Heart left ventricle (tissue), 16 donors: Measurements from ENCODE around the gene KIF20B. TPM values are rescaled to one million over a fixed set of nuclear protein-coding genes. Genes with fewer than 3 reads are reported as not detected.

Source experiments
- ATAC-seq, 4 donors: fragments of 200-7000 bp; cut with Tn5 transposase; one replicate each; pipeline ENCODE4 v1.9.1; 2020 to 2022; ENCODE audit warnings: moderate library complexity in 4 of 4, mild to moderate bottlenecking in 3 of 4, moderate number of reproducible peaks in 1 of 4
- DNase-seq, 5 donors: peaks; one replicate each; pipeline ENCODE4 v3.0.0-alpha.2; 2020
- H3K27ac ChIP-seq, 12 donors: fragments of 200-600 bp; sonication (generic) in 4 of 12; one replicate each; pipeline versions ENCODE4 v1.5.0 to v1.8.0; 2016 to 2022; ENCODE audit warnings: mild to moderate bottlenecking in 2 of 12
- H3K27me3 ChIP-seq, 9 donors: fragments of 200-600 bp; sonication (generic) in 2 of 9; one replicate each; pipeline versions ENCODE4 v1.5.1 to v1.8.0; 2016 to 2022; ENCODE audit warnings: mild to moderate bottlenecking in 3 of 9
- H3K36me3 ChIP-seq, 9 donors: fragments of 200-600 bp; sonication (generic) in 2 of 9; one replicate each; pipeline versions ENCODE4 v1.5.0 to v1.8.0; 2018 to 2022; ENCODE audit warnings: mild to moderate bottlenecking in 2 of 9
- H3K4me1 ChIP-seq, 12 donors: fragments of 200-600 bp; sonication (generic) in 4 of 12; one replicate each; pipeline versions ENCODE4 v1.5.0 to v1.8.0; 2016 to 2022; ENCODE audit warnings: mild to moderate bottlenecking in 3 of 12
- H3K4me3 ChIP-seq, 12 donors: fragments of 200-600 bp; sonication (generic) in 4 of 12; one replicate each; pipeline versions ENCODE4 v1.5.0 to v1.8.0; 2017 to 2022; ENCODE audit warnings: mild to moderate bottlenecking in 9 of 12, moderate library complexity in 4 of 12
- H3K9me3 ChIP-seq, 12 donors: fragments of 200-600 bp; sonication (generic) in 4 of 12; one replicate each; pipeline versions ENCODE4 v1.5.0 to v1.8.0; 2016 to 2022; ENCODE audit warnings: mild to moderate bottlenecking in 1 of 12
- POLR2A ChIP-seq, 2 donors: fragments of 450-650 bp; IDR thresholded peaks; one replicate each; pipeline ENCODE4 v1.6.1; 2017; ENCODE audit warnings: antibody characterized with exemption in 2 of 2, mild to moderate bottlenecking in 2 of 2, moderate library complexity in 2 of 2
- WGBS, 4 donors: extraction: QIAGEN DNeasy Blood & Tissue Kit in 2 of 4; methylation state at CpG; one replicate each; pipeline versions ENCODE4 v1.1.5 to v1.1.7; 2013 to 2018; 5-methylcytosine and 5-hydroxymethylcytosine counted together
- intact Hi-C, 10 donors: fragments of 100-400 bp; cut with DNase I; formaldehyde crosslinking; loops; one replicate each; pipeline versions ENCODE4 v1.11.1 to v1.14.2; 2022
- polyA plus RNA-seq, 2 donors: library from polyadenylated mRNA; stranded (reverse); fragments of 200-250 nt; gene quantifications; one replicate each; pipeline ENCODE4 v1.2.3, GENCODE V29; 2013
- total RNA-seq, 9 donors: library from RNA; depleted of rRNA in 2 of 9; stranded (reverse); fragments of >200 nt in 2 of 9; fragmentation: NEBNext Ultra II Directional in 3 of 9; extraction: Animal tissue kit (Norgen Biotek cat#: 25700) in 3 of 9; gene quantifications; one replicate each; pipeline versions ENCODE4 v1.1.0 to v1.2.4, GENCODE V29; 2016 to 2023
- TF ChIP-seq, protein P1 (sequence below), 12 donors: fragments of 200-600 bp; sonication (generic) in 4 of 12; IDR thresholded peaks; one replicate each; pipeline versions ENCODE4 v1.5.0 to v1.8.0; 2018 to 2022; ENCODE audit warnings: antibody characterized with exemption in 12 of 12, mild to moderate bottlenecking in 5 of 12
- donor health status: ischemic (EF 13 %, LVEDD 7.1; RV severe dilation, severe dysfunction).
- donor health status: healthy with polysubstance abuse.
- donor health status: DM: no; HTN: yes; CAD: no.
- donor health status: DM: no; HTN: no; CAD: no.
- donor health status: ischemic (EF 25% LVEDD 6.9; RV normal size, moderate dysfunction).
- donor health status: ischemic (EF 25% LVEDD 5.7; RV mildly dilated, moderate dysfunction).
- donor health status: healthy.
- donor health status: DM: yes; HTN: yes; CAD: no.
- donor health status: ischemic (EF 35%, LVEDD 5.7; RV mildly dilated, moderate dysfunction).
- donor health status: nonischemic (EF 11% LVEDD 7.7; RV severe dilation, severe dysfunction).
- donor health status: DM: yes; HTN: yes; CAD: no.
- donor health status: PGD.
- donor health status: ischemic (EF 29% LVEDD 5.4; RV normal size, mild dysfunction).
- donor health status: nonischemic (EF 23%, LVEDD 6.1; RV moderate dilation, normal function).

KIF20B gene
- total and polyA plus RNA-seq, 11 donors = 0.50 to 8.6 (median 2.2) TPM

DNA sequence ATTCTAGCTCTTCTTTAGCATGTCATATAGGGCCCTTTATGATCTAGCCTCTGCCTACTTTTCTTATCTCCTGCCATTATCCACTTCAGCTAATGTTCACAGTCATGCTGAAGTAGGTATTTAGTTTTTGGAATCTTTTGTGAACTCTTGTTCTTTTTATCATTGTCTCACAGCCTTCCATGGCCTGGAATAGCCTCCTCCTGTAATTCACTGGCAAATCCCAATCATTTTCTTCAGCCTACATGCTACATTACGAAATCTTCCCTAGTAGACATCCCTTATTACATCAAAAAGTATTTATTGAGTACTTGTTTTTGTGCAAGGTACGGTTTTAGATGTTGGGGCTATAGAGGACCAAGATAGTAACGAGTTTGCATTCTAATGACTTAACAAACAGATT lies 3.4 kb upstream of the KIF20B start:
- no peaks in the 10 kb centered on the region for H3K27me3 ChIP-seq
- DNase-seq = no peak
- H3K27ac ChIP-seq = no peak overlapping the region
- 82 to 98% (median 97%) methylated on average over 3 of the region's 3 CpGs for WGBS, 4 donors
- no peak for ATAC-seq
- no peaks in the 10 kb centered on the region for H3K36me3 ChIP-seq
- TF ChIP-seq POLR2A (IDR thresholded peaks at IDR 0.05) = no peak
- TF ChIP-seq, protein P1, sequence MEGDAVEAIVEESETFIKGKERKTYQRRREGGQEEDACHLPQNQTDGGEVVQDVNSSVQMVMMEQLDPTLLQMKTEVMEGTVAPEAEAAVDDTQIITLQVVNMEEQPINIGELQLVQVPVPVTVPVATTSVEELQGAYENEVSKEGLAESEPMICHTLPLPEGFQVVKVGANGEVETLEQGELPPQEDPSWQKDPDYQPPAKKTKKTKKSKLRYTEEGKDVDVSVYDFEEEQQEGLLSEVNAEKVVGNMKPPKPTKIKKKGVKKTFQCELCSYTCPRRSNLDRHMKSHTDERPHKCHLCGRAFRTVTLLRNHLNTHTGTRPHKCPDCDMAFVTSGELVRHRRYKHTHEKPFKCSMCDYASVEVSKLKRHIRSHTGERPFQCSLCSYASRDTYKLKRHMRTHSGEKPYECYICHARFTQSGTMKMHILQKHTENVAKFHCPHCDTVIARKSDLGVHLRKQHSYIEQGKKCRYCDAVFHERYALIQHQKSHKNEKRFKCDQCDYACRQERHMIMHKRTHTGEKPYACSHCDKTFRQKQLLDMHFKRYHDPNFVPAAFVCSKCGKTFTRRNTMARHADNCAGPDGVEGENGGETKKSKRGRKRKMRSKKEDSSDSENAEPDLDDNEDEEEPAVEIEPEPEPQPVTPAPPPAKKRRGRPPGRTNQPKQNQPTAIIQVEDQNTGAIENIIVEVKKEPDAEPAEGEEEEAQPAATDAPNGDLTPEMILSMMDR (IDR thresholded peaks at IDR 0.05) = no peak
- H3K9me3 ChIP-seq = no peaks in the 10 kb centered on the region
- peaks cover 0 to 18% (median 6%) of the 10 kb centered on the region in 12 donors for H3K4me1 ChIP-seq
- no peak overlapping the region for H3K4me3 ChIP-seq
- intact Hi-C loops = loop anchor here in 3 of 10 donors (5.0 to 10.0 kb wide), 2 partner anchors 51 to 103 kb away; partner anchors contain the start of gene PANK1 (in 2 of the 3)

DNA sequence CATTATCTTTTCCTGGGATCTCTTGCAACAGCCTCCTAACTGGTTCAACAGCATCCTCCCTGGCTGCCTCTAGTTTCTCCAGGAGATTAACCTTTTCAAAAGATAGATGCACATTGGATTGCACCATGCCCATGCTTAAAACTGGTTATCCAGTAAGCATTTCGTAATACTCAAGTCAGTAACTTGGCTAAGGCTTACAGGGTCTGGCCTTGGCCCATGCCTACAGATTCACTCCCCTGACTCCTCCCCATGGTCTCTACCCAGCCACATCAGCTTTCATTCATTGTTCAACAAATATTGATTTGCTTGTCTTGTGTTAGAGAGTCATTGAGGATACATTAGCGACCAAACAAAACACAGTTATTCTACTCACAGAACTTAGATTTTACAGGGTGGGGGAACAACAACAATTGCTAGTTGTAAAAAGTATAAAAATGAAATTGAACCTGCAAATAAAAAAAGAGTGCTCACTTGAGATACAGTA lies 1.8 kb upstream of the KIF20B start:
- no peaks in the 10 kb centered on the region for H3K9me3 ChIP-seq
- peaks cover 0 to 18% (median 6%) of the 10 kb centered on the region in 12 donors for H3K4me1 ChIP-seq
- H3K27me3 ChIP-seq = no peaks in the 10 kb centered on the region
- WGBS, 4 donors = 91 to 100% (median 97%) methylated on average over 2 of the region's 2 CpGs
- no peak for ATAC-seq
- intact Hi-C loops = loop anchor here in 8 of 10 donors (2.0 to 10.0 kb wide), 7 partner anchors 52 to 275 kb away; partner anchors contain the start of gene PANK1 (in 7 of the 8)
- no peak overlapping the region for H3K4me3 ChIP-seq
- no peak overlapping the region for H3K27ac ChIP-seq
- DNase-seq = no peak
- TF ChIP-seq POLR2A (IDR thresholded peaks at IDR 0.05) = no peak
- TF ChIP-seq, protein P1 (IDR thresholded peaks at IDR 0.05) = no peak
- H3K36me3 ChIP-seq = no peaks in the 10 kb centered on the region

DNA sequence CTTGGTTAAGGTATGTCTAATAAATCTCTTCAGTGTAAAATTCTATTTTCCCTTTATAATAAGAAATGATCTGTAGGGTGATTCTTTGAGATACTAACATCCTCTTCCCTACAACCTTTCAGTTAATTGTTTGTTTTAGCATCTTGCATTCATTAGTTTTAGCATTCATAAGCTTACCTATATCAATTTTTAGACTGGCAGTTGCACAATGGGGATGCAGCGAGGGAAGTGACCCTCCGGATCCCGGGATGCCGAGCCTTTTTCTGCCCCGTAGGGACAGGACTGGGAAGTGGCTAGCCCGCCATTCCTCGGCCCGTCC lies 508 bp upstream of the KIF20B start:
- H3K9me3 ChIP-seq = no peaks in the 10 kb centered on the region
- no peak for ATAC-seq
- H3K27ac ChIP-seq = peak overlapping the region; percentile 54 to 90 (median 86)
- no peak for DNase-seq
- intact Hi-C loops = loop anchor here in 8 of 10 donors (1.0 to 10.0 kb wide), 8 partner anchors 54 to 276 kb away; partner anchors contain the start of gene PANK1 (in 6 of the 8)
- no peak for TF ChIP-seq POLR2A (IDR thresholded peaks at IDR 0.05)
- TF ChIP-seq, protein P1 (IDR thresholded peaks at IDR 0.05) = no peak
- no peaks in the 10 kb centered on the region for H3K36me3 ChIP-seq
- H3K27me3 ChIP-seq = no peaks in the 10 kb centered on the region
- H3K4me1 ChIP-seq = peaks cover 0 to 18% (median 6%) of the 10 kb centered on the region in 12 donors
- 0 to 1% (median 0%) methylated on average over 8 of the region's 8 CpGs for WGBS, 4 donors
- peak overlapping the region; percentile 40 to 85 (median 71) for H3K4me3 ChIP-seq

DNA sequence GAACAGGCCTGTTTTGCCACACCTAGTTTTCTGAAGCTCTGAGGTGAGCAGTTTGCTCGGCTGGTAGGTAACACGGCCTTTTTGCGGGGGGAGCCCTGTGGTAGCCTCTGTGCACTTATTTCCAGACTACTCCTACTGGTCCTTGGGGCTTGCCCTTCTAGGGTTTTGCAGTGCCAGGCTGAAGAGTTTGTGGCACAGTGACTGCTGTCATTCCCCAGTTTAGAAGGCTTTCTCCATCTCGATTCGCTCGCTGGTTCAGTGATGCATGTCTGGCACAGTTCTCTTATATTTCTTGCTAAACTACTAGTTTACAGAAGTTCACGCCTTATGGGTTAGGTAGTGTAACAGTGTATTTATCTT lies 711 bp downstream of the KIF20B start:
- TF ChIP-seq, protein P1 (IDR thresholded peaks at IDR 0.05) = no peak
- no peak for TF ChIP-seq POLR2A (IDR thresholded peaks at IDR 0.05)
- 15 to 26% (median 21%) methylated on average over 7 of the region's 7 CpGs for WGBS, 4 donors
- no peaks in the 10 kb centered on the region for H3K36me3 ChIP-seq
- DNase-seq (no peak), ATAC-seq (no peak)
- peaks cover 0 to 18% (median 6%) of the 10 kb centered on the region in 12 donors for H3K4me1 ChIP-seq
- H3K4me3 ChIP-seq = peak overlapping the region in 10 of 12 donors; percentile 62 to 85 (median 71)
- intact Hi-C loops = loop anchor here in 8 of 10 donors (5.0 to 10.0 kb wide), 6 partner anchors 55 to 277 kb away; partner anchors contain the start of gene PANK1 (in 3 of the 8)
- H3K27ac ChIP-seq = peak overlapping the region in 1 of 12 donors; percentile 90
- H3K27me3 ChIP-seq = no peaks in the 10 kb centered on the region
- no peaks in the 10 kb centered on the region for H3K9me3 ChIP-seq
